IPS DF 19.7 (cell line): ENCODE data around the gene EFNA2.

Experiments
- DNase-seq: peaks from one replicate; pipeline ENCODE4 v3.0.0-alpha.2; 2013; ENCODE audit warnings: low read depth, low spot score

Gene EFNA2

DNA sequence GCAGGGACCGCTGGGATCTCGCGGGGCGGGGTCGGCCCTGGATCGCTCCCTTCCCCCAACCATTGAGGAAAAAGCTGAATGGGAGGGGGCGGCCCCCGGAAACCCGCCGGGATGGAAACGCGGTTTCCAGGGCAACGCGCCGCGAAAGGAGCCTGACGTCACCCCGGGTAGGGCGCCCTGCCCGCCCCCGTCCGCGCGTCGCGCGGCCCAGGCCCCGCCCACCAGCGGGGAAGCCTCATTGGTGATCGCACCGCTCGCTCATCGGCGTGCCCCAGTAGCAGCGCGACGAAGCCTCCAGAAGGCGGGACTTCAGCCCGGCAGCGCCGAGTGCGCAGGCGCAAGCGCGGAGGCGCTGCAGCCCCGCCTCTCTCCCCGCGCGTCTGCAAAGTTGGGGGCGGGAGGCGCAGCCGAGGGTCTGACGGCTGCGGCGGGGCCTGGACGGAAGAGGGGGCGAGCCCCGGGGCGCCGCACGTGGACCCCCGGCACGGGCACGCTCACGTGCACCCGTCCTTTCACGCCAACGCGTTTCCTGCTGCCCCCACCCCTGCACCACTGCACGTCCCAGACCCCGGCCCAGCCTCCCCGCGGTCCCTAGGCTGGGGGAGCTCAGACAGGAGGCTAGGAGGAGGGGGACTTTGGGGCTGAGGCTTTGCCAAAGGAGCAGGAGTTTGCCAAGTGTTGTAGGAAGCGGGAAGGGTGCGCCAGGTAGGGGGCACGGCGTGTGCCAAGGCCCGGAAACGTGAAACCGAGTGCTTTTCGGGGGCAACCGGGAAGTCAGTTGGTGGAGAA is 24.7 kb upstream of the EFNA2 start:
- no peak for DNase-seq

GRCh38 chr19:1261538-1261797 is 24.2 kb upstream of the EFNA2 start:
- DNase-seq = no peak

- DNase-seq = no peak
Measured at GRCh38 chr19:1261798-1262622, 23.7 kb upstream of the EFNA2 start.

- DNase-seq = no peak
Measured at GRCh38 chr19:1262623-1263123, 23.0 kb upstream of the EFNA2 start.

DNA sequence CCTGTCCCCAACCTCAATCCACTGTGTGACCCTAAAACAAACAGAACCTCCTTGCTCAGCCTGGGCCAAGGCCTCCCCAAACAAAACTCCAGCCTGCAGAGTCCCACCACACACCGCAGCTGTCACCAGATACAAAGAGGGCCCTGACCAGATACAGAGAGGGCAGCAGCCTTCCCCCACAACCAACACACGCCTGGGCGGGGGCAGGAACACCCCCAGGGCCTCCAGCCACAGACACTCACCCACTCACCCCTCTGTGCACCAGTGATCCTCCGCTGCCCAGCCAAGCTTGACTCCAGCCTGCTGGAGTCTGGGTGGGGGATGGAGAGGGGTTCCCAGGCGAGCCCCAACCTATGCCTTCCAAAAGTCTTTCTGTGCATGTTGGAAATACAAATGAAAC is 22.5 kb upstream of the EFNA2 start:
- DNase-seq = no peak

DNA sequence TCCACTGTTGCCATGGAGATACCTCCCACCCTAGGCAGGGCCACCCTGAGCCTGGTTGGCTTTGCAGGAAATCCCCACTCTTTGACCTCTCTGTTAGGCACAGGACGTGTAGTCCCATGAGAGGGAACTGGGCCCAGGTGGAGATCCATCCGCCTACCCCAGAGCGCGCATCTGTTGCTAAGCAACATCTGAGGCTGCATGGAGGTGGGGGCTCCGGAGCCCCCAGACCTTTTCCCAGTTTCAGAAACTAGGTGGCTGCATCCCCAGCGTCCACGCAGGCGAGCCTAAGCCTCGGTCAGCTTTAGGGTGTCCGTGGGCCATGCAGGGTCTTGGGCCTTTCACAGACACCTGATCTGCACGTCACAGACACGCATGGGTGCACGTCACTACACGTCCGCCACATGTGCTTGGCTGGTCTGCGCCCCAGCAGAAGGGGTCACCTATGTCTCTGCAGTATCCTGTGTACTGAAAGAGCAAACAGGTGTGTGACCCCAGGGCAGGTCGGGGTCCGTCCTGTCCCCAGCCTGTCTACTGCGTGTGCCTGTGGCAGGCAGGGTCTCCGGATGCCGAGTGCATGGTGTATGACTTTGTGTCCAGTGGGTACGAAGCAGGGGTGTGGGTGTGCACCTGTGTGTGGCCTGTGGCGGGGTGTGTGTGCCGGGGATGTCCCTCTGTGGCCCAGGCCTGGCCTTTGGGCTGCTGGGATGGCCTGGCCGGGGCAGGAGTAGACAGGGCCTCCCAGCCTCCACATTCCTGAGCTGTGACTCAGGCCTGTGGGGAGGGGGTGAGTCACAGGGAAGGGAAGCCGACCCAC is 20.7 kb upstream of the EFNA2 start:
- DNase-seq = no peak

DNA sequence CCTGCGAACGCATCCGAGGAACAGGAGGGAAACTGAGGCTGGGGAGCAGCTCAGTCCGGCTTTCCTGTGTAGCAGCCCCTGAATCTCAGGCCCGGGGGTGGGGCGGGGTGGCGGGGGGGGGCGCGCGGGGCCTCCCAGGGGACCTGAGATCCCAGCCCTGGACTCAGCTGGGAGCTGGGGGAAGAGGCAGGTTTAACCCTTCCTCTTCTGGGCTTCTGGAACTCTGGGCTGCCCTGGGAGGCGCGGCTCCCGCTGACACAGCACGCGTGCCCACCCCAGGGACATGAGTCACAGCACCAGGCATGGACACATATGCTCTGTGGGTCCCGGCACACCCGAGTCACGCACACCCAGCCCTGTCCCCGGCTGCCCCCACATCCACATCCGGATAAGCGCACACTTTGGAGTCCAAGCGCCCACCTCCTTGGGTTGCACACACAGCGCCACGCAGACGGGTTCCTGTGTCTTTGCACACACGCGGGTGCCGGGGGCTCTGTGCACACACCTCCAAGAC is 20.0 kb upstream of the EFNA2 start:
- DNase-seq = no peak

GRCh38 chr19:1266129-1266915 is 19.4 kb upstream of the EFNA2 start:
- no peak for DNase-seq

GRCh38 chr19:1266916-1267476 is 18.7 kb upstream of the EFNA2 start:
- DNase-seq = no peak

DNA sequence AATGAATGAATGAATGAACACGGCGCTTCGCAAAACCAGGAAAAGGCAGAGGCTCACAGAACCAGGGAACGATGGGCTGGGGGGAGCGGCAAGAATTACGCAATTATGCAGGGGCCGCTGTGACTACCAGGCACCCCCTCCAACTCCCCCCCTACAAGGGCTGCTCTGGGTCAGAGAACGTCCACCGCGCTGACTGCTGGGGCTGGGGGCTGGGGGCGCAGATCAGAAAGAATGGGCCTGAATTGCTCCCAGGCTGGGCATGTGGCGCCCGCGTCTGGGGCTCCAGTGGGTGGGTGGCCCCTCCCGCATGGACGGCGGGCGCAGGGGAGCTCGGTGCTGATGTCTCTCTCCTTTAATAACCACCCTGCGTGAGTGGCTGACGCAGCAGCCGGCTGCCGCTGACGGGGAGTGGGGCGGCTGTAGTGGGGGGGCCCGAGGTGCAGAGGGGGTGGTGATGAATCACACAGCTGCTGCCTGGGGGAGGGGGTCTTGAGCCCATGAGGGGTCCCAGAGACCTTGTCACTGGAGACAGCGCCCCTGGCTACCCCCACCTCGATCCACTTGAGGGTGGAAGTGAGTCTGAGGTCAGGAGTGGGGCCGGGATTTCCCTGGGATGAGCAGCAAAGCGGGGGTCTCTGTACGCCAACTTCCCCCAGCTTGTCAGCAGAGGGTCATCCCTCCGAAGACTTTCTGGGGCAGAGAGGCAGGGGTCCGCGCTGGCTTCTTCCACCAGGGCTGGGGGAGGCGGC is 18.0 kb upstream of the EFNA2 start:
- no peak for DNase-seq

DNA sequence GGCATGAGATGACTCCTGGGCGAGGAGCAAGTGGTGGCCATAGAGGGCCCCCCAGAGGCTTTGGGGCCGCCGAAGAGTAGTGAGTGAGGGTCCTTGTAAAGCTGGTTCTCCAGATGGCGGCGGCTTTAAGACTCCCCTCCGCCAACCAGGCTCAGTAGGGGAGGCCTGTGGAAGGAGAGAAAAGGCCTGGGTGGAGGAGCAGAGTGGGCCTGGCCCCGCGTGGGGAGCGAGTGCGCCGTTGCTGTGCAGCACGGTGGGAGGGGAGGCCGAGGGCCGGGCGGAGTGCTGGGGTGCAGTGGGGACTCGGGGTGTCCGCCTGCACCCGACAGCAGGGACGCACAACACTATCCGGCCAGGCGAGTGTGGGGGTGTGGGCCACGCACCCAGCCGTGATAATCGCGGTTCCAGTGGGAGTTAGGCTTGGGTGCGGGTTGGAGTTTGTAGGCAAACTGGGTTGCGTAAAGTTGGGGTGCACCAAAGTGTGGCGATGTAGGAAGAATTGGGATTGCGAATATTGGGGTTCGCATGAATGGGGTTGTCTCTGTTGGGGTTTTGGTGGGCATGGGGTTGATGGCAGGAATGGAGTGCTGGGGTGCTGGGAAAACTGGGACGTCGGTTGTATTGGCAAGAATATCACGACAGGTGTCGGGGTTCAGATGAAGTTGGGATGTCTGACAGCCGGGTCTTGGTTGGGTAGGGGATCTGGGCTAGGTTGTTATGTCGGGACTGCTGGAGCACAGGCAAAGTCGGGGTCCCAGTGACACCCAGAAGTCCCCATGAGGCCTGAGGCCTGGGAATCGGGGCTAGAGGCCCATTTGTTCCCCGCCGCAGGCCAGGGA is 17.2 kb upstream of the EFNA2 start:
- DNase-seq = no peak

DNA sequence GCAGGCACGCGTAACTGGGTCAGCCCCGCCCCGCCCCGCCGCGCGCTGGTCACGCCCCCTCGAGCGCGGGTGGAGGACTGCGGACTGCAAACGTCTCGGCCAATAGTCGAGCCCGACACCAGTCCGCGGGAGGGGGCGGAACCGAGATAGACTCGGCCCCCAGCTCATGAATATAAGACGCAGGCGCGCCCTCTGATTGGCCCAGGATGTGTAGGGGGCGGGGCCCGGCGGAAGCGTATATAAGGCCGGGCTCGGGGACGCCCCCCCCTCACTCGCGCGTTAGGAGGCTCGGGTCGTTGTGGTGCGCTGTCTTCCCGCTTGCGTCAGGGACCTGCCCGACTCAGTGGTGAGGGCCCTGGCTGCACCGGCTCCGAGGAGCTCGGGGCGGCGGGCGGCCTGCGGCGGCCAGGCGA is 16.6 kb upstream of the EFNA2 start, which contains the start of gene CIRBP:
CIRBP (plus strand) TSS at position 268 of the 413 bp plus-strand sequence. CDS start 1,602 bp downstream, outside the sequence.
- DNase-seq = no peak

- DNase-seq = no peak
Measured at GRCh38 chr19:1269478-1270212, 16.0 kb upstream of the EFNA2 start.

DNA sequence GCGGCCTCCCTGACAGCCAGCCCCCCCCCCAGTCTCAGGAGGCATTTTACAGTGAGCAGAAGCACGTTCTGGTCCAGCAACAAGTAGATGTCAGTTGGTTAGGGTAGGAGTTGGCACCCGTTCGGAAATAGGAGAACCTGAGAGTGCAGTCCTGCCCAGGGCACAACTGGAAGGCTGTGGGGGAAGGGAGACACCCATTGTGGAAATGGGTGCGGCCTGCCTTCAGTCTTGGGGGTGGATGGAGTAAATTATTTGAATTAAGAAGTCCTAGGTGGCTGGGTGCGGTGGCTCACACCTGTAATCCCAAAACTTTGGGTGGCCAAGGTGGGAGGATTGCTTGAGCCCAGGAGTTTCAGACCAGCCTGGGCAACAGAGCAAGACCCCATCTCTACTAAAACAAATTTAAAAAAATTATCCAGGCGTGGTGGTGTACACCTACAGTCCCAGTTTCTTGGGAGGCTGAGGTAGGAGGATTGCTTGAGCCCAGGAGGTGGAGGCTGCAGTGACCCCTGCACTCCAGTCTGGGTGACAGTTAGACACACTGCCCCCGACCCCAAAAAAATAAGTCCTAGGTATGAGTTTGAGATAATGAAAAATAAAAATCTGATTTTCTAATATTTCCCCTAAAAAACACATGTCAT is 15.3 kb upstream of the EFNA2 start:
- DNase-seq = no peak

- DNase-seq = no peak
Measured at GRCh38 chr19:1270854-1271527, 14.7 kb upstream of the EFNA2 start.

- no peak for DNase-seq
Measured at GRCh38 chr19:1271528-1272422, 13.9 kb upstream of the EFNA2 start.
